NK-92 treated with Interleukin-12 subunit alpha and Interleukin-12 subunit beta, amount 100 ng/mL, for 24 hours (cell line): ENCODE measurements around the gene CCDC89.

Experiments
- DNase-seq: peaks from one replicate; lab custom pipeline; 2025; lab: John Stamatoyannopoulos, UW

The CCDC89 gene

DNA sequence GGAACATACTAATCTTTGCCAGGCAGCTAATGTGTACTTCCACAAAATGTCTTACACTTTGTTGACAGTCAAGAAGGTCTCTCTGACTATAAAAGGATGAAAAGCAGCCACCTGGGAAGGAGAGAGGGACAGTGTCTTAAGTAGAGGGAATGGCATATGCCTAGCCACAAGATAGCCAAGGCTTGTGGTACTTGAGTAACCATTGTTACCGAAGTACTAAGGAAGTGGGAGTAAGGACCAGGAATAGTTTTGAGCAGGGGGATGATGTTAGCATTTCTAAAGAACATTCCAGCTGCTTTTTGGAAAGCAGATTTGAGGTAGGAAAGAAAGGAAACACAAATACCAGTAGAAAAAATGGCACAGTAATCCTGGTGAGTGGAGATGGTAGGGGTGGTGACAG, 34.9 kb downstream of the CCDC89 start:
- no peak for DNase-seq

DNA sequence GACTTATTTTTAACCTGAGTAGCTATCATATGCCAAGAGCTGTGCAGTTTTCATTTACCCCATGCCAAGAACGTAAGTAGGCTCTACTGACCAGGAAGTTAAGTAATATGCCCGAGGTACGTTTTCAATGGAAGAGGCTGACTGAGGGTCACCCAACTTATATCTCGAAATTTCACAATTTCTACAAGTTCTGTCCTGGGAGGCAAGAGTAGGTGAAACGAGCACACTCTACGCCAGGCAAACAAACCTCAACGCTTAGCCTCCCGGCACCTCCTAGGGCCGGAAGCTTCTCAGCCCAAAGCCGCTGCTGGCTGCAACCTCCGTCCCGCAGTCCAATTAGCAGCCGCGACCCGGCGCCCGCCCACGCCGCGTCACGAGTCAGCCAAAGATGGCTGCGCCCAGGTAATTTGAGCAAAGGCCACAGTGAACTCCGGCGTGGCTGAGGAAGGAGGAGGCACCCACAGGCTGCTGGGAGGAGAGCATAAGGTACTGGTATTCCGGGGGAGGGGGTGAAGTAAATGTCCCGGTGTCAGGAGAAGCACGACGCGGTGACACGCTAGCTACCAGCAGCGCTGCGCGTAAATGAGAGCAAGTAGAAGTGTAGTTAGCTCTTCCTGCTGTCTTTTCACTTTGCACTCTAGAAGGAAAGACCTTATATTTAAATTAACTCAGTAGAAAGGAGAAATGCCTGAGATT, 38.2 kb downstream of the CCDC89 start, which contains the start of gene TMEM126A:
Gene TMEM126A, plus strand, starts transcription at position 364 of the 696 bp plus-strand sequence. CDS start 2,289 bp downstream, outside the sequence.
- DNase-seq = peak; percentile 81

DNA sequence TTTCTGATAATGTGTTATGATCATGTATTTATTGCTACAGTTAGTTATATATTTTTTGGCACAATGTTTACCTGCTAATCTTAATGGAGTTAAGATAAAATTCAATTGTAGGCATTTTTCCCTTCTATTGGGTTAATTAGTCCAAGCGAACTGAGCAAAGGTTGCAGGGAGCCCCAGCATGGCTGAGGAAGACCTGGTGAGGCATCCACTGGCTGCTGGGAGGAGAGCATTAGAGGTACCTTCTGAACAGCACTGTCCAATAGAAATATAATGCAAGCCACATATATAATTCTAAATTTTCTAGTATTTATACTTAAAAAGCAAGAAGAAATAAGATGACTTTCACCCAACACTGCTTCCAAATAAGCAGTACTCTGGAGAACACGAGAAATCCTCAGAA, 38.9 kb downstream of the CCDC89 start:
- no peak for DNase-seq

DNA sequence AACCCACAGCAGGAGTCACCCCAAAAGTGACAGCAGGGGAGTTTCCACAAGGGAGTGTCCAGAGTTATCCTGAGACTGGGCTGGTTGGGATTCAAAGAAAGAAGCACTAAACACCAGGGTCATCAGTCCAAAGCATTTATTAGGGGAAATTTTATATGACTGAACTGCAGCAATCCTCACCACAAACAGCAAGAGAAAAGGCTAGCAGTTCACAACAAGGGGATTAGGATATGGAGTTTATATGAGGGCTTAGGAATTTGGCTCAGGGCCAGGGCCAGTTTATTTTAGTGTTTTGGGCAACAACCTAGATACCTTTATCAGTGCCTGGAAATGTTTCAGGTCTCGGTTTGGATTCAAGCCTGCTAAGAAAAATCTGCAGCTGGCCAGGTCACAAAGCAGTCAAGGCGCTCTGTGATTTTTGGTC, 42.8 kb downstream of the CCDC89 start:
- no peak for DNase-seq

DNA sequence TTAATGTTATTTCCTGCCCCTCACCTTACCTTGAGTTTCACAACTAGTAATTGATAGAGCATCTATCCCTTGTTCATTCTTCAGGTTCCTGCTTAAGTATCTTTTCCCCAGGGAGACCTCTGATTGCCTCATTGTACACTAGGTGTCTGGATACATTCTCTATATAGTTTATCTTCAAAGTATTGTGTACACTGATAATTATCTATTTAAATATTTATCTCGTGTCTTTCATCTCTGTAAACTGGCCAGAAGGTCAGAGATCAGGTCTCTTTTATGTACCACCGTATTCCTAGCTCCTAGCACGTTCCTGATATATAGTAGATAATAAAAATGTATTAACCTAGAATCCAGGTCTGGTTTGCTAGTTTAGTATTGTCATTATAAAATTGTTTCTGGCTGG, 51.2 kb downstream of the CCDC89 start:
- no peak for DNase-seq
